A673 (cell line): ENCODE measurements around the gene RAB3D. TPM values are rescaled to one million over a fixed set of nuclear protein-coding genes. Genes with fewer than 3 reads are reported as not detected.
"Not testable (repeated sequence)": the region's sequence is repeated elsewhere in the genome, so short reads cannot be mapped to it uniquely, and the experiment has no call there.

ENCODE experiments used
- BruUV-seq: library from RNA; stranded (reverse); fragments of 400-500 nt; replicated peaks from 2 replicates; lab custom pipeline; 2021; lab: Mats Ljungman, UMichigan
- CTCF ChIA-PET: fragments of 300-600 bp; sonication (Branson Sonifier 250); formaldehyde crosslinking; loops from one replicate; lab custom pipeline; 2022; ENCODE audit warnings: antibody characterized with exemption; lab: Charles Lee
- POLR2A ChIA-PET: fragments of 300-600 bp; sonication (Branson Sonifier 250); formaldehyde crosslinking; loops from one replicate; lab custom pipeline; 2022; ENCODE audit warnings: antibody characterized with exemption; ENCODE audit not compliant: low non-redundant PET; lab: Charles Lee
- DNase-seq: peaks from one replicate; pipeline ENCODE4 v3.0.0-alpha.2; 2015; ENCODE audit warnings: low spot score
- H3K27ac ChIP-seq: fragments of 200-600 bp; sonication (generic); 2 replicates; pipeline ENCODE4 v1.5.1; 2016; ENCODE audit warnings: mixed run types, low read depth, mild to moderate bottlenecking, mixed read lengths, antibody characterized with exemption, low read length; ENCODE audit not compliant: poor library complexity, severe bottlenecking
- H3K27me3 ChIP-seq: fragments of 200-600 bp; sonication (generic); replicated peaks from 2 replicates; pipeline ENCODE4 v1.6.1; 2017; ENCODE audit warnings: mixed run types, low read depth, mild to moderate bottlenecking, mixed read lengths, antibody characterized with exemption, low read length; ENCODE audit not compliant: insufficient read depth, poor library complexity
- H3K36me3 ChIP-seq: fragments of 200-600 bp; sonication (generic); 2 replicates; pipeline ENCODE4 v1.6.1; 2016; ENCODE audit warnings: mixed run types, mild to moderate bottlenecking, mixed read lengths, antibody characterized with exemption, low read length; ENCODE audit not compliant: insufficient read depth, poor library complexity, severe bottlenecking
- H3K4me1 ChIP-seq: fragments of 200-600 bp; sonication (generic); 2 replicates; pipeline ENCODE4 v1.6.1; 2017; ENCODE audit warnings: mixed run types, mild to moderate bottlenecking, mixed read lengths, antibody characterized with exemption, low read length; ENCODE audit not compliant: insufficient read depth, poor library complexity, severe bottlenecking
- H3K4me3 ChIP-seq: fragments of 200-600 bp; sonication (generic); 2 replicates; pipeline ENCODE4 v1.5.1; 2016; ENCODE audit warnings: low read depth, mixed run types, mild to moderate bottlenecking, mixed read lengths, low read length; ENCODE audit not compliant: poor library complexity, severe bottlenecking
- H3K9me3 ChIP-seq: fragments of 200-600 bp; sonication (generic); 2 replicates; pipeline ENCODE4 v1.6.1; 2016; ENCODE audit warnings: mixed run types, low read depth, mild to moderate bottlenecking, mixed read lengths, antibody characterized with exemption, low read length; ENCODE audit not compliant: poor library complexity, severe bottlenecking
- CTCF ChIP-seq: fragments of 300-800, 200-600 bp; sonication (generic); conservative IDR thresholded peaks from 2 replicates; pipeline ENCODE4 v1.5.1; 2017; ENCODE audit warnings: low read depth, mild to moderate bottlenecking, antibody characterized with exemption, low read length, moderate library complexity, mixed read lengths
- EZH2 ChIP-seq: fragments of 200-600 bp; sonication (generic); IDR thresholded peaks from 2 replicates; pipeline ENCODE4 v1.6.1; 2017; ENCODE audit warnings: borderline replicate concordance, low read depth, mild to moderate bottlenecking, mixed read lengths, antibody characterized with exemption, low read length; ENCODE audit not compliant: poor library complexity, severe bottlenecking
- intact Hi-C: fragments of 100-400 bp; cut with micrococcal nuclease; formaldehyde crosslinking; loops from one replicate; pipeline ENCODE4 v1.10.0; 2022; ENCODE audit not compliant: unreplicated experiment
- total RNA-seq: library from RNA; stranded (reverse); gene quantifications from 2 replicates; pipeline ENCODE4 v1.2.3, GENCODE V29; 2021

The RAB3D gene
- total RNA-seq, 1 experiment from 2014 or later: 25.4 TPM

- TF ChIP-seq CTCF (no peak), EZH2 (no peak)
- Histone ChIP-seq H3K4me3 (no peak overlapping the region), H3K27ac (no peak overlapping the region), H3K36me3 (peaks cover 28% of the 10 kb centered on the region), H3K9me3 (no peaks in the 10 kb centered on the region), H3K4me1 (no peaks in the 10 kb centered on the region), H3K27me3 (no peaks in the 10 kb centered on the region)
- BruUV-seq: no TSS peak
- DNase-seq: no peak
- ChIA-PET CTCF (interaction anchor here (0.6 kb wide), 1 partner anchor 44 kb away, joined by 3 read pairs; no protein-coding TSS in a partner anchor), POLR2A (interaction anchor here (0.6 to 0.7 kb wide), 2 partner anchors 174 to 1653 kb away, joined by 3 to 9 read pairs; no protein-coding TSS in a partner anchor)
- intact Hi-C loops: loop anchor here (5.0 kb wide), 1 partner anchor 266 kb away; no protein-coding TSS in a partner anchor
These were observed 1.3 kb downstream of the RAB3D start for GRCh38 chr19:11338121-11338520.

GRCh38 chr19:11337080-11337479 is 2.4 kb downstream of the RAB3D start:
- H3K27ac ChIP-seq: no peak overlapping the region
- intact Hi-C loops: loop anchor here (5.0 kb wide), 1 partner anchor 265 kb away; no protein-coding TSS in a partner anchor

GRCh38 chr19:11335449-11336146 is 3.9 kb downstream of the RAB3D start:
- intact Hi-C loops: loop anchor here (5.0 kb wide), 1 partner anchor 263 kb away; no protein-coding TSS in a partner anchor
- DNase-seq: no peak
- no peak for TF ChIP-seq EZH2
- no peak for TF ChIP-seq CTCF
- H3K4me3 ChIP-seq: no peak overlapping the region
- no peaks in the 10 kb centered on the region for H3K9me3 ChIP-seq
- CTCF ChIA-PET: no interaction called here
- POLR2A ChIA-PET: no interaction called here
- no peaks in the 10 kb centered on the region for H3K4me1 ChIP-seq
- BruUV-seq: no TSS peak
- H3K27ac ChIP-seq: no peak overlapping the region
- H3K36me3 ChIP-seq: peaks cover 35% of the 10 kb centered on the region
- H3K27me3 ChIP-seq: no peaks in the 10 kb centered on the region

More at GRCh38 chr19:11337080-11337479, 2.4 kb downstream of the RAB3D start:
- no peaks in the 10 kb centered on the region for H3K4me1 ChIP-seq
- TF ChIP-seq CTCF (no peak), EZH2 (no peak)
- peaks cover 32% of the 10 kb centered on the region for H3K36me3 ChIP-seq
- ChIA-PET CTCF (interaction anchor here (0.6 kb wide), 1 partner anchor 36 kb away, joined by 6 read pairs; no protein-coding TSS in a partner anchor), POLR2A (no interaction called here)
- DNase-seq: no peak
- no peaks in the 10 kb centered on the region for H3K27me3 ChIP-seq
- no peak overlapping the region for H3K4me3 ChIP-seq
- BruUV-seq: no TSS peak
- no peaks in the 10 kb centered on the region for H3K9me3 ChIP-seq

GRCh38 chr19:11333838-11334237 is 5.6 kb downstream of the RAB3D start:
- BruUV-seq, DNase-seq, CTCF ChIA-PET, H3K27me3 ChIP-seq, H3K4me1 ChIP-seq, intact Hi-C loops, POLR2A ChIA-PET, H3K9me3 ChIP-seq, H3K27ac ChIP-seq, H3K4me3 ChIP-seq: not testable (repeated sequence)
- H3K36me3 ChIP-seq: peaks cover 35% of the 10 kb centered on the region
